ENCODE measurements around the gene JAK1.
"Not testable (repeated sequence)": the region's sequence is repeated elsewhere in the genome, so short reads cannot be mapped to it uniquely, and the experiment has no call there.

Gene JAK1

DNA sequence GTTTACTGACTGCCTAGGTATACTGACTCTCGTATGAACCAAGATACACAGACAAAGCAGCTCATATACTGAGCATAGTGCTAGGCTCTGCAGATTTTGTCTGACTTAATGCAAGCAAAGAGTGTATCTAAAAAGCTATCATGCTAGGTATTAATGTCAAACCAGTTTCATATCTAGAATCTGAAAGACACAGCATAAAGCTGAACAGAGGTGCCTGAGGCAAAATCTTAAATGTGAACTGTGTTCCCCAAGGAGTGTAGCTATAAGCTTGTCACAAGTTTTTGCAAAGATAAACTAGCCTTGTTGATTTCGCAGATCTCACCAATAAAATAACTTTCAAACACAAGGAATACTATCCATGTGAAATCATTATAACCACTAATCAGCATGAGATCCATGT, 18.1 kb downstream of the JAK1 start:
- no peak for DNase-seq

DNA sequence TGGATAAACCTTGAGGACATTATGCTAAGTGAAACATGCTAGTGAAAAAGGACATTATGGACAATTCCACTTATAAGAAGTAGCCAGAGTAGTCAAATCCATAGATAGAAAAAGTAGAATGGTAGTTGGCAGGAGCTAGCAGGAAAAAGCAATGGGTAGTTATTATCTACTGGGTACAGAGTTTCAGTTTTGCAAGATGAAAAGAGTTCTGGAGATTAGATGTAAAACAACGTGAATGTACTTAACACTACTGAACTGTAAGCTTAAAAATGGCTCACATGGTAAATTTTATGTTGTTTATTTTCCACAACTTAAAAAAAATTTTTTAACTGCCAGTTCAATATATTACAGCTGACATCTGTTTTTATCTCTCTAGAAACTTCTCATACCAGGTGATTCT, 19.4 kb downstream of the JAK1 start:
- DNase-seq = no peak

DNA sequence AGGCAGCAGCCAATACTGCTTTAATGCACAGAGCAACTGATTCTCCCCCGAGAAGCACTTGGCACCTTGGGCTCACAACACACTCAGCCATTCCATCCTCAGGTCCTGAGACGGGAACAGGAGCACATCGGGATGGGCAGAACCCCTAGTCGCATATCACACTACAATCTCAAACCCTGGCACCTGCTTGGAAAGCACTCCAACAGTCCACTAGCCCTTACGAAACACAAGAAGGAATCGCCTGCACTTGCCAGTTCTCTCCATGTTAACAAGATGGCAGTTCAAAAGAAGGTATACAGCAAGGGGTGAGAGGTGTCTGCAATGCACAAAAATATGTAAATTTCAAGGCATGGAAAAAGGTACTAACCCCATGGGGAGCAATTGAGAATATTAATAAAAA, 21.4 kb downstream of the JAK1 start:
- no peak for DNase-seq

DNA sequence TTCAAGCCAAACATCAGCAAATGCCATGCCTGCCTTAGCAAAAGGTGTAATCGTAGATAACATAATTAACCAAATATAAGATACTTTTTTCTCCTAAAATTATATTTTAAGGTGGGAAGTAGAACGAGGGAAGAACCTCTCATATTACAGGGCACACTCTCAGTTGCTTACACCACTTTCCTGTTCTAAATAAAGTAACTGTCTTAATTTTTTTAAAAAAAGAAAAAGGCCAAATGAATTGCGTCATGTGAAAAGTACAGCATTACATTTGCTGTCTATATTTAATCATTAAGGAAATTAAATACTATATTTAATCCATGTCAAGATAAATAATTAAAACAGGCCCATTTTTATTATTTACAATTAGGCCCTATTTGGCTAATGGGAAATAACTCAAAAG, 23.7 kb downstream of the JAK1 start:
- no peak for DNase-seq

DNA sequence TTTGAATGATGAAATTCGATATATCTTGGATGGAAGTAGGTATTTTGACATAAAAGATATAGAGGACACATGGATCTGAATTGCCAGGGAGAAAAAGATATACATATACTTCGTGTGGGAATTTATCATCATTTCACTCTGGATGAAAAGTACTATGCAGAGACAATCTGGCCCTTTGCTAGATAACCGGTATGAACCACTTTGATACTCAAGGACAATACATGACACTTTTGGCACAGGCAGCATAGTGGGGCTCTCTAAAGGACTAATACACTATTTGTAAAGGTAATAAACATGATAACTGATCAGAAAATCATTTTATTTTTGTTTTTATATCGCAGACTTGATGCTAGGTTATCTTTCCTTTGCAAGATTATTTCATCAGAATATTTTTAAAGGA, 24.2 kb downstream of the JAK1 start:
- DNase-seq = no peak

DNA sequence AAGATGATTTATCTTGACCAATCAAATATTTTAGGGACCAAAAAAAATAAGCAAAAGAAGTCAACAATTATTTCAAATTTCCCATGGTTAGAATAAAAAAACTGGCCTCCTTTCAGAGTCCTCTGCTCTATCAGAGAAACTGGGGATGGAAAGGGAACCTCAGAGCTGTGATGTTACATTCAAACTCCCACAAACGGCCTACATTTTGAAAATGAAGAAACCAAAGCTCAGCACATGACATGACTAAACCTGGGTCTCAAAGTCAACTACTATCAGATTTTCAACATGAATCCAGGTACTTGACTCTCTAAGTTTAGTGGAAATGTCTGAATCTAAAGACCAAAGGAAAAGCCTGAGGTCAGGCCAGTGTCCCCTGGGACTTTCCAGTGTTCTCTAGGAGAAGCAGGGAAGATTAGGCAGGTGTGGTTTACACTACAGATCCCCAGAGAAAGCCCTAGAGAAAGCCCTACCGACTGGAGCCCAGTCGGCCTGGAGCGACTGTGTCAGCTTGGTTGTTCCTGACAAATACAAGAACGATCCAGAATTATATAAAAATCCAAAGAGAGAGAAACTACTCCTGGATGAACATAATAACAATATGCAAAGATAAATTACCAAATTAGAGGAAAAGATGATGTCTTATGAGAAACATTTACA, 24.8 kb downstream of the JAK1 start:
- no peak for DNase-seq

DNA sequence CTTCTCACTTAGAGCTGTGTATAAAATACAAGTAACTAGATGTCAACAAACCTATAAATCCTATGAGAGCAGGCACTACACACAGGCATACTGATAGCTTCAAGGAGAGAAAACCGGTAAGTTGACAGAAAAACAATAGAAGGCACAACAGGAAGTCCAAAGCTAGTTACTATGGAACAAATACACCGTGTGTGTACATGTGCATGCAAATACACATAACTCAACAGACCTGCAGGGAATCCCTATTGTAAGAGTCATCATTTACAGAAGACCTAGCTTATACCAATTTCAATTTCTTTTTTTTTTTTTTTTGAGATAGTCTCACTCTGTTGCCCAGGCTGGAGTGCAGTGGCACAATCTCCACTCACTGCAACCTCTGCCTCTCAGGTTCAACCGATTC, 26.3 kb downstream of the JAK1 start:
- no peak for DNase-seq

DNA sequence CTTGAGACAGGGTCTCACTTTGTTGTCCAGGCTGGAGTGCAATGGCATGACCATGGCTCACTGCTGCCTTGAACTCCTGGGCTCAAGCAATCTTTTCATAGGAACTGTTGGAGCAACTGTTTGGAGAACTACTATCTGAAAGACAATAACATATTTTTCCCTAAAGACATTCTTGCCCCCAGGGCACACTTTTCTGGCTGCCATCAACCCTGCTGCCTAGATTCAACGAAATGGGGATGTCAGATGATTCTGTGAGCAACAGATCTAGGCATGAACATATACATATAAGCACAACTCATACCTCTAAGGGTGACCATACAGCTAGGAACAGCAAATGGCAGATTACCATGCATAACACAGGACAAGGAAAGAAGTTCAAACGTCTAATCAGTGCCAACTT, 27.4 kb downstream of the JAK1 start:
- DNase-seq = no peak

DNA sequence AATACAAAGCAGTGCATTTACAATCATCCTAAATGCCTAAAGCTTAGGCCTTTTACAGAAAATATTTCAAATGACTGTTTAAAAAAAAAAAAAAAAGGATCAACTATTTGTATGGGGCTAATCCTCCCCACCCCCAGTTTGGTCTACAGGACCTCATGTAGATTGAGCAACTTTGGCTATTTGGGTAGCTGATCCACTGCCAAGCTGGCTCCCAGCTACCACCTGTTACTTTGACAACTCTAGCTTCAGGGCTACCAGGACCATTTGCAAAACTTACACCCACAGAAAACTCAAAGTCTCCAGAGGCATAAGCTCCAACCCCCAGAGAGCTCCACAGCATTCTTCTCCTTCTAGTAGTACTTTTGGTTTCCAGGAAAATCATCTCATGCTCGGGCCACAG, 29.4 kb downstream of the JAK1 start:
- DNase-seq = no peak

DNA sequence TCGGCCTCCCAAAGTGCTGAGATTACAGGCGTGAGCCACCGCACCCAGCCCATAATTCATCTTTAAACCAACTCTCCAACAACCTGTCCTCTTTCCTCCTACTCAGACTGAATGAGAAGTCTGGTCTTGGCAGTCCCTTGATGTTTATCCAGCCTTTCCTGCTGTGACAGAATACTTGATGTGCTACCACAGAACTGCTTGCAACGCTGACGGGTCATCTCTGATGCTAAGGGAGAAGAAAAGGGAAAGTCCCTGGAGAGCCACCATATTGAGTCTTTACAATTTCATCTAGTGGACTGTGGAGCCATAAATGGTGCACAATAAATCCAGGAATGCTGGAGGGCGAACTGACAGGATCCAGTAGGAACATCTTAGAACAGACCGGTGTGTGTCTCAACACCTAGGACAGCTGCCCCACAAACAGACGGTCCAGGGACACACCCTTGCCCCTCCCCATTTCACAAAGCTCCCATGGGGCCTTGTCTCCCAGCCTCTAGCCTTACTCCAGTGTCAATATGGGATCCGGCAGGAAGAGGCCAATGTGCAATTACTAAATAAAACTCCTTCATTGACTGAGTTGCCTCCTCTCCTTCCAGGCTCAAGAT, 30.7 kb downstream of the JAK1 start:
- no peak for DNase-seq

DNA sequence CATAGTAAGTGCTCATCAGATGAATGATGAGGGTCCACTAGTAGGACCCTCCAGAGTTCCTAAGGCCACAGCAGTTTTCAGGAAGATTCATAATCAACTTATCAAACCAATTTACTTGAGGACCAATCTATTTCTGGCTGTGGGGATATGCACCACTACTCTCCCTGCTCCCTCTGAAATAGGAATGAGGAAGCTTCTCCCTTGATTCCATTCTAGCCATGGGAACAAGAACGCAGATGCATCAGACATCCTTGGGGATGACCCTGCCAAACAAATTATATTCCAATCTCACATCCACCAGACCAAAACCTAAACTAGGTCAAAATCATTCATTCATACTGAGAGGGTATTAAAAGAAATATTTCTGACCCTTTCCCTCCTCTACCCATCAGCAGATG, 31.5 kb downstream of the JAK1 start:
- DNase-seq = no peak

DNA sequence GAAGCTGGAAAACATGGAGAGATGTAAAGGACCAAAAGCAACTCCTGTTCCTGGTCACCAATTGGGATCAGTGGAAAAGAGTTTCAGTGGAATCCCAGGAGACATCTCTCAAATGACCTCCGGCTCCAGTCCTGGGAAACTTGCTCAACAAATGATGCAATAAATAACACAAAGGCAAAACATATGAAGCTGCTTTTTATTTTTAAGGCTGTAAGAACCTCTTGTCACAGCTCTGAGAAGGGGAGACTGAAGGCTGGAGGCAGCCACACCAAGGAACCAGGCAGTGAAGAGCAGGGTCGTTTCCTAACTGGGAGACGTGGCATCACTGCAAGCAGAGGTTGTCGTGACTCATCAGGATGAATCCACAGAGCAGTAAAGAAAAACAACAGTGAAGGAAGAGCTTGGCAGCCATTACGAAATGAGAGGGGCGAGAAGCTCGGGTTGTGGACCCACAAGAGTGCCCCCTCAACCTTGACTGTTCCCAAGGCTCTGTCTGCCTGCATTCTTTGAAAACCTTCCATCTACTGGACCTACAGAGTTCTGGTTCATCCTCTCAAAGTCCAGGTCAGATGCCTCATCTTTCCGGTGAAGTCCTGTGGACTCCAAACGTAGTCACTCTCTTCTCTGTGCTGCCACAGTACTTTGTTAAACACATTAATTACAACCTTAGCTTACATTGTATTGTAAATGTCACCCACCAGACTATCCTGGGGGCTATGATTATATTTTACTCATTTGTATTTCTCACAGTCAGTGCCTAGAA, 32.1 kb downstream of the JAK1 start:
- DNase-seq = no peak

DNA sequence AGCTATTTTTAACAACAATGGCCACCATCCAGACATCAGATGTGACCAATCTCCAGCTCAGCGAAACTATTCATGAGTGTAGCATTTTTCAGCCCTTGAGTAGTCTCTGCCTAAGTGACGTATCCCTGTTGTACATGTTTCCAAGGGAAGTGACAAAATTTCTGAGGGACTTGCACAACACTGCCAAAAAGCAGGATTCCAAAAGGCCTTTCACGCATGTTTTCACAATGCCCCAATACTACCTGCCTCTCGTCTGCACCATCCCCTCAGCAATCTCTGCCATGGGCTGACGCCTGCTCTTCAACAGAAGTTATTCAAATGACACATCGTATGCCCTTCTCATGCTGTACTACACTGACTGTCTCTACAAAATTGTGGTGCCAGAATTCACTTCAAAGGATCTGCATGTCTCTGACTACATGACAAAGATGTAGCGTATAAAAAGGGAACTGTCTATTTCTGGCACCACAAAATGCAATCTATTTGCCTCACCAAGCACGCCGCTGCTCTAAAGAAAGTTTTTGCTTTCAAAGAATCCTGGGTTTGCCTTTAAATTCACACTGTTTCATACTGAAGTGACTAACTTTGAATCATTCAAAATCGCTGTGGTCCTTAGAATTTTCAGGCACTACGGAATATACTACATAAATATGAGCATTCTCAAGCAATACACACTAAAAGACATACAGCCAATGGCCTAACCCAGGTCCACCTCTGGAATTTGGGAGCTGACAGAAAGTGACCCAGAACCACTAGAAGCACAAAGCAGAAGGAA, 32.9 kb downstream of the JAK1 start:
- DNase-seq = peak; percentile 30

DNA sequence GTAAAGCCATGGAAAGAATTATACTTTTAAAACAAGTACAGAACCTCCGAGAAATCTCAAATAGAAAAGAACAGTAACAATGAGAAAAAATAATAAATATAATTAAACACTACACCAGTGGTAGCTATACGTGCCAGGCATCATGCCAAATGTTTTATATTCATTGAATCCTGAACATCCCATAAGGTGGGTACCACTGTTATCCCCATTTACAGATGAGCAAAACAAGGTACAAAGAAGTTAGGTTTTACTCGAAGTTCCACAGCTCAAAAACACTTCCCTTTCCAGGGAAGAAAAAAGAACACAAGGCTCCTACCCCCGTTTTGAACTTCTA, 33.4 kb downstream of the JAK1 start:
- DNase-seq = no peak

DNA sequence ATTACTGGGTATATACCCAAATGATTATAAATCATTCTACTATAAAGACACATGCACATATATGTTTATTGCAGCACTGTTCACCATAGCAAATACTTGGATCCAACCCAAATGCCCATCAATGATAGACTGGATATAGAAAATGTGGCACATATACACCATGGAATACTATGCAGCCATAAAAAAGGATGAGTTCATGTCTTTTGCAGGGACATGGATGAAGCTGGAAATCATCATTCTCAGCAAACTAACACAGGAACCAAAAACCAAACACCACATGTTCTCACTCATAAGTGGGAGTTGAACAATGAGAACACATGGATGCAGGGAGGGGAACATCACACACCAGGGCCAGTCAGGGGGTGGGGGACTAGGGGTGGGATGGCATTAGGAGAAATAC, 35.7 kb downstream of the JAK1 start:
- not testable (repeated sequence) for DNase-seq

DNA sequence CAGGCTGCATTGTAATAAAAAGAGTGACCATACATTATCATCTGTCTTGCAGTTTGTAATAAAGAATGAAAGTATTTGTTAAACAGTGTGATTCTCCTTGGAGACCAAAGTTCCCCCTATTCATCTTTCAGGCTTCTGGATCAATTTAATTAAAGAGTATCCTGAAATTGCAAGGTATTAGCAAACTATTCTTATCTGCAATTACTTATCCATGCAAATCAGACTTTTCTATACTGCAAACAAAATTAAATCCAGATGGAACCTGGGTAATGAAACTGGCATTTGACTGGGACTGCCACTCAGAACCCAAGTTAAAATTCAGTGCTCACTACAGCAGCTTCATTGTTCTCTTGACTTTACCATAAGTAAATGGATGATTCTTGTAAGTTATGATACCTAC, 37.1 kb downstream of the JAK1 start:
- DNase-seq = no peak

DNA sequence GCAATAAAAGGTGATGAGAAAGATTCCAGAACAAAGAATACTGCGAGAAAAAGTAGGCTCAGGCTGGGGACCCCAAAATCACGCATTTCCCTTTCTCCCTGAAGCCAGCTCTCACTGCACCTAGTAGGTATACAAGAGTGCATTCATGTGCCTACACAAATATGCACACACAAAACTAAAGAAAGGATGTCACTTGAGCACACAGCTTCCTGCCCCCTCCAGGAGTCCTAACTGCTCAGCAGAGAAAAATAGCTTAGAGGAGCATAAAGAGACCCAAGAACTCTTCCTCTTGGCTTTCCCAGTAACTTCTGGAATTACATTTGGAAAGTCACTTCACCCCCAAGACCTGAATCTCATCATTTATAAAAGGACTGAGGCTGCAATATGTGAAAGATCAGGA, 38.0 kb downstream of the JAK1 start:
- no peak for DNase-seq

DNA sequence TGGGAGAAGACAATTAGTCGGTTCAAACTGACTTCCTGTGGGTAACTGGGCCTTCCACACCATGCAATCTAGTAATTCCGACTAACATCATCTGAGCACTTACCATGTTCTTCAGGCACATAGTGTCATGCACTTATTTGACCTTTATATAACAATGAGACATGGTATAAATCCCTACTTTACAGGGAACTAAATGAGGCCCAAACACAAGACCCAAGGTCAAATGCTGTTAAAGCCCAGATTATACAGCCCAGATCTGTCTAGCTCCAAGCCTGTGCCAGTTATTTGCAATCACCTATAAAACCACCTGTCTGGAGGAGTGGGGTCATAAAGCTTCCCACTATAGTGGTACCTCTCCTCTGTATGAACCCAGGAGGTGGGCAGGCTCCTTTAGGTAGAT, 40.8 kb downstream of the JAK1 start:
- no peak for DNase-seq

DNA sequence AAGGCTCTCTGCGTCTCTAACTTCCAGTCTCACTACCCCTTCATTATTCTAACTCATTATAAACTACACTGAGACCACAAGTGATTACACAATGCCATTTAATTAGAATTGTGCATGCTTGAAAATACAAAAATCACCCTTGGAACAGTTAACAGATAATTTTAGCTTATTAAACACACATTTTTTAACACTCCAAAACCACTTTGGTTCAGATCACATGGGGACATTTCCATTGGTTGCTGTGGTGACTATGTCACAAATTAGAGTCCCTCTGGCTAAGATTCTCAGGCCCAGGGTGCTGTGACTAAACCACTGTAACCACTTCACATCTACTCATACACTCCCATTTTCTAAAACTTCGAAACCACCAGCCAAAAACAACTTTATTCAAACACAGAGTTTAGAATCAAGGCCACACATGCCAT, 43.0 kb downstream of the JAK1 start:
- no peak for DNase-seq

DNA sequence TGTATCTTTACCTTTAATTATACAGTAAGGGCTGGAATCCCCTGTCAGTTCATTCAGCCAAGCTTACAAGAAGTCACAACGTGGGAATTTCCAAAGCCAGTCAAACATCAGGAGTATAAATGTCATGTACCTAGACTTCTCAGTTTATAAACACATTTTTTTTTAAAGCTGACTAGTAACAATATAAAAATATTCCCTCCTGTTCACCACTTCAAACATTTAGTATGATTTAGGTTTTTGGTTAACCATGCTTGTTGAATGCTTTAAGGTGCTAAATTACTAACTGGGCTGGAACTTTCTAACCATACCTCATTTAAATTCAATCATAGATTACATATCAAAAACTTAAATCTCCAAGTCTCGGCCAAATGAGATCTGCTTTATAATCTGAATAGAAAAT, 44.0 kb downstream of the JAK1 start:
- DNase-seq = no peak

DNA sequence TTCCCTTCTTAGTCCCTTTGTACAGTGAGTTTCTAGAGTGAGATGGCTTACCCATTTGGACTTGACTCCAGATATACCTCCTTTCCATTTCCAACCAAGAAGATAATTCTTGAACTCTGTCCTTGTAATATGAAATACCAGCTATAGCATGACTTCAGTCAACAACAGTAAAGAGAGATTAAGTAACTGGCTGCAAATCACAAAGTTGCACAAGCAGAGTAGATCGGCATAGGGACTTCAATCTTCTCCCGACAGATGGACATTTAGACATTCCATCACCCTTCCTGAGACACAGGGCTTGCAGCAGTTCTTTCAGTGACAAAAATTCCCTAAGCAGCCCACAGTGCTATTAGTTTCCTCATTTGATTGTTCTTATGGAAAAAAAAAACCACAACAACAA, 44.6 kb downstream of the JAK1 start:
- no peak for DNase-seq

DNA sequence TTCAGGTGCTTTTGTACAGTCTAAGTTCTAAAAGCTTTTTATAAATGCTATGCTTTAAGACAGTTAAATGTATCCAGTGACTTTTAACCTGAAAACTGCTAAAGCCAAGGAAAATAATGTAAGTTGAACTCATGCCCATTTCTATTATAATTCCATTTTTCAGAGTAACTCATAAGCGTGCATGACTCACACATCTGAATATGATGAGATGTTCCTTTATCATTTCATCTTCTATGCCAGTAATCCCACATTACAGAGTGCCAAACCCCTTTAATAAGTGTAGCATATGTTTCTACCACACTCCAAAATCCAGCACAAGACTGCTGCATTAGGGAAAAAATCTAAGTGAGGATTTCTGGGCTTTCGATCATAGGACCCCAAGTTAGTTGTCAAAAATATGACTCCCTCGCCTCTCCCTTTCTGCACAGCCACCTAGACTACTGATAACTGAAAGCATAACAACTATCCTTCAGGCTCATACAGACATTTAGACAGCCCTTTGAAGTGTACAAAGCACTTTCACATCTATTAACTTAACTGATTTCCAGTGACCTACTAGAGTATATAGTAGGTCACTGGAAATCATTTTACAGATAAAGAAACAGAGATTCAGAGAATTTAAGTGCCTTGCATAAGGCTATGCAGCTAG, 45.3 kb downstream of the JAK1 start:
- DNase-seq = no peak

DNA sequence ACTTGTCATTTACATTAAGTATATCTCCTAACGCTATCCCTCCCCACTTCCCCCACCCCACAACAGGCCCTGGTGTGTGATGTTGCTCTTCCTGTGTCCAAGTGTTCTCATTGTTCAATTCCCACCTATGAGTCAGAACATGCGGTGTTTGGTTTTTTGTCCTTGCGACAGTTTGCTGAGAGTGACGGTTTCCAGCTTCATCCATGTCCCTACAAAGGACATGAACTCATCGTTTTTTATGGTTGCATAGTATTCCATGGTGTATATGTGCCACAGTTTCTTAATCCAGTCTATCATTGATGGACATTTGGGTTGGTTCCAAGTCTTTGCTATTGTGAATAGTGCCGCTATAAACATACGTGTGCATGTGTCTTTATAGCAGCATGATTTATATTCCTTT, 47.2 kb downstream of the JAK1 start:
- DNase-seq = not testable (repeated sequence)

Data from CD4-positive, alpha-beta T cell treated with Interleukin-6 for 4 hours (primary cell).